Kidney (tissue), 14 donors: ENCODE results near the gene TMA7. TPM values are rescaled to one million over a fixed set of nuclear protein-coding genes. Genes with fewer than 3 reads are reported as not detected.

Experiments
- DNase-seq, 5 donors: peaks; one replicate each; pipeline ENCODE4 v3.0.0-alpha.2; 2013 to 2020
- FAIRE-seq: peaks from 2 replicates; lab custom pipeline; 2012; peaks lifted over from hg19 to GRCh38; lab: Jason Lieb, UNC
- H3K27ac ChIP-seq, 2 donors: one replicate each; pipeline ENCODE4 v1.7.0; 2013; ENCODE audit warnings: low read depth in 2 of 2, low read length in 2 of 2, inconsistent platforms in 1 of 2
- H3K27me3 ChIP-seq: one replicate; pipeline ENCODE4 v1.7.1; 2013; ENCODE audit warnings: low read length, inconsistent platforms; ENCODE audit not compliant: control insufficient read depth, insufficient read depth
- H3K36me3 ChIP-seq, 3 donors: one replicate each; pipeline versions ENCODE4 v1.7.0 to v1.7.1; 2013; ENCODE audit warnings: low read length in 3 of 3, control low read depth in 1 of 3, inconsistent platforms in 1 of 3; ENCODE audit not compliant: insufficient read depth in 3 of 3, control insufficient read depth in 2 of 3
- H3K4me1 ChIP-seq, 3 donors: one replicate each; pipeline versions ENCODE4 v1.7.0 to v1.7.1; 2013; ENCODE audit warnings: low read length in 3 of 3, inconsistent platforms in 1 of 3, low read depth in 1 of 3; ENCODE audit not compliant: control insufficient read depth in 2 of 3, insufficient read depth in 2 of 3
- H3K4me3 ChIP-seq, 3 donors: one replicate each; pipeline versions ENCODE4 v1.7.0 to v1.8.1; 2013; ENCODE audit warnings: low read length in 3 of 3, control low read depth in 1 of 3, inconsistent platforms in 1 of 3
- H3K9ac ChIP-seq, 3 donors: one replicate each; pipeline versions ENCODE4 v1.7.0 to v1.7.1; 2013; ENCODE audit warnings: low read length in 3 of 3, control low read depth in 1 of 3, inconsistent platforms in 1 of 3
- H3K9me3 ChIP-seq, 3 donors: one replicate each; pipeline versions ENCODE4 v1.7.0 to v1.7.1; 2013; ENCODE audit warnings: low read length in 3 of 3, control low read depth in 1 of 3, inconsistent platforms in 1 of 3; ENCODE audit not compliant: control insufficient read depth in 2 of 3, insufficient read depth in 1 of 3
- CTCF ChIP-seq: IDR thresholded peaks from 3 replicates; pipeline ENCODE4 v1.5.1; 2012; ENCODE audit warnings: mild to moderate bottlenecking, moderate library complexity, borderline replicate concordance; ENCODE audit not compliant: insufficient read depth; ENCODE audit errors: extremely low read depth
- intact Hi-C: fragments of 100-400 bp; cut with DNase I; formaldehyde crosslinking; loops from one replicate; pipeline ENCODE4 v1.11.1; 2022
- polyA plus RNA-seq: library from polyadenylated mRNA; stranded (reverse); fragments of 350-450 nt; fragmentation: Illumina TruSeq; extraction: RNeasy Lipid Tissue Mini Kit (QIAGEN cat#74804); gene quantifications from one replicate; pipeline ENCODE4 v1.2.3, GENCODE V29; 2014; ENCODE audit warnings: low read depth, low replicate concordance; ENCODE audit not compliant: insufficient read depth
- total RNA-seq: library from RNA; stranded (reverse); fragmentation: NEBNext Ultra II Directional; extraction: Animal tissue kit (Norgen Biotek cat#: 25700); gene quantifications from one replicate; pipeline ENCODE4 v1.2.1, GENCODE V29; 2021
- donor health status: control.
- donor health status: control.
- donor health status: control.
- donor health status: control.
- donor health status: control.
- donor health status: DM: yes; HTN: yes; CAD: no.
- donor health status: Normal renal cell carcinoma (clear cell type).

The TMA7 gene
- total and polyA plus RNA-seq, 2 donors from 2014 or later: 195 to 631 TPM

GRCh38 chr3:48445277-48445882 is 5.3 kb downstream of the TMA7 start:
- H3K9me3 ChIP-seq: no peaks in the 10 kb centered on the region
- H3K4me3 ChIP-seq: no peak overlapping the region
- H3K36me3 ChIP-seq: peaks cover 2 to 12% (median 4%) of the 10 kb centered on the region in 3 donors
- H3K4me1 ChIP-seq: peaks cover 4 to 17% (median 12%) of the 10 kb centered on the region in 3 donors
- FAIRE-seq: no peak
- H3K27me3 ChIP-seq: no peaks in the 10 kb centered on the region
- no peak overlapping the region for H3K27ac ChIP-seq
- DNase-seq: peak in 1 of 5 donors; percentile 6
- H3K9ac ChIP-seq: no peak overlapping the region
- intact Hi-C loops: no loop called here
- no peak for TF ChIP-seq CTCF

- H3K9ac ChIP-seq: peak overlapping the region; percentile 13 to 82 (median 41)
- peak overlapping the region in 1 of 2 donors; percentile 80 for H3K27ac ChIP-seq
- no peak for TF ChIP-seq CTCF
- H3K9me3 ChIP-seq: no peaks in the 10 kb centered on the region
- DNase-seq (no peak), FAIRE-seq (no peak)
- H3K4me3 ChIP-seq: peak overlapping the region; percentile 72 to 85 (median 80)
- H3K36me3 ChIP-seq: peaks cover 2 to 12% (median 4%) of the 10 kb centered on the region in 3 donors
- H3K27me3 ChIP-seq: no peaks in the 10 kb centered on the region
- peaks cover 4 to 17% (median 12%) of the 10 kb centered on the region in 3 donors for H3K4me1 ChIP-seq
- intact Hi-C loops: no loop called here
These were observed 6.0 kb downstream of the TMA7 start for GRCh38 chr3:48446043-48446424.

GRCh38 chr3:48446425-48447193 is 6.6 kb downstream of the TMA7 start, which contains the start of gene ATRIP:
TSS of gene ATRIP (plus strand) at chr3:48446737. CDS start at chr3:48446846, 109 bp downstream.
- peak within 1 kb of the TSS; percentile 35 to 80 for H3K27ac ChIP-seq
- peaks cover 2 to 9% (median 4%) of the 10 kb centered on the region in 3 donors for H3K36me3 ChIP-seq
- H3K4me1 ChIP-seq: peaks cover 4 to 15% (median 9%) of the 10 kb centered on the region in 3 donors
- H3K9me3 ChIP-seq: no peaks in the 10 kb centered on the region
- peak within 1 kb of the TSS; percentile 44 to 82 (median 82) for H3K9ac ChIP-seq
- FAIRE-seq (no peak), DNase-seq (peak; percentile 91 to 97 (median 94))
- H3K27me3 ChIP-seq: no peaks in the 10 kb centered on the region
- intact Hi-C loops: no loop called here
- no peak for TF ChIP-seq CTCF
- peak within 1 kb of the TSS; percentile 72 to 85 (median 80) for H3K4me3 ChIP-seq
